IMR-90 (cell line): ENCODE measurements around the gene RAD52. TPM values are rescaled to one million over a fixed set of nuclear protein-coding genes. Genes with fewer than 3 reads are reported as not detected.

Experiments used
- ATAC-seq: fragments of 200-7000 bp; cut with Tn5 transposase; 2 replicates; pipeline ENCODE4 v1.9.1; 2020; ENCODE audit warnings: low read depth, mild to moderate bottlenecking, moderate library complexity
- BruUV-seq: library from RNA; stranded (reverse); fragments of 400-500 nt; replicated peaks from 2 replicates; lab custom pipeline; 2021; lab: Mats Ljungman, UMichigan
- CTCF ChIA-PET: fragments of 300-600 bp; formaldehyde crosslinking; extraction: SDS; loops from one replicate; lab custom pipeline; 2021; ENCODE audit warnings: antibody characterized with exemption; lab: Yijun Ruan, JAX
- POLR2A ChIA-PET: fragments of 300-600 bp; sonication (Branson Sonifier 250); formaldehyde crosslinking; loops from one replicate; lab custom pipeline; 2022; ENCODE audit warnings: antibody characterized with exemption; ENCODE audit not compliant: unreplicated experiment; lab: Charles Lee
- DNase-seq: peaks from one replicate; pipeline ENCODE4 v3.0.0; 2013
- H2AFZ ChIP-seq: replicated peaks from 2 replicates; pipeline ENCODE3; 2013; ENCODE audit warnings: low read length, mild to moderate bottlenecking; ENCODE audit not compliant: poor library complexity
- H2AK5ac ChIP-seq: 2 replicates; pipeline ENCODE4 v1.6.1; 2013; ENCODE audit warnings: low read depth, low read length, inconsistent platforms
- H2AK9ac ChIP-seq: replicated peaks from 2 replicates; pipeline ENCODE3; 2013; ENCODE audit warnings: mild to moderate bottlenecking, low read depth, low read length, moderate library complexity; ENCODE audit not compliant: poor library complexity
- H2BK120ac ChIP-seq: 2 replicates; pipeline ENCODE4 v1.6.1; 2013; ENCODE audit warnings: low read depth, low read length, inconsistent platforms
- H2BK15ac ChIP-seq: 3 replicates; pipeline ENCODE4 v1.6.1; 2013; ENCODE audit warnings: low read depth, low read length, inconsistent platforms
- H2BK20ac ChIP-seq: 2 replicates; pipeline ENCODE4 v1.6.1; 2013; ENCODE audit warnings: low read depth, mild to moderate bottlenecking, inconsistent platforms, low read length, moderate library complexity
- H2BK5ac ChIP-seq: 2 replicates; pipeline ENCODE4 v1.6.1; 2013; ENCODE audit warnings: mild to moderate bottlenecking, low read depth, low read length, inconsistent platforms; ENCODE audit not compliant: poor library complexity, severe bottlenecking
- H3K14ac ChIP-seq: replicated peaks from 2 replicates; pipeline ENCODE4 v1.6.1; 2013; ENCODE audit warnings: low read depth, low read length, inconsistent platforms
- H3K18ac ChIP-seq: 2 replicates; pipeline ENCODE4 v1.6.1; 2013; ENCODE audit warnings: low read depth, low read length, control low read depth
- H3K23ac ChIP-seq: 2 replicates; pipeline ENCODE4 v1.6.1; 2013; ENCODE audit warnings: low read depth, low read length, inconsistent platforms
- H3K27ac ChIP-seq: 2 replicates; pipeline ENCODE4 v1.5.1; 2013; ENCODE audit warnings: mild to moderate bottlenecking, control low read depth, low read length; ENCODE audit not compliant: insufficient read depth
- H3K27me3 ChIP-seq: 2 replicates; pipeline ENCODE4 v1.6.1; 2013; ENCODE audit warnings: low read length; ENCODE audit not compliant: control insufficient read depth, insufficient read depth
- H3K36me3 ChIP-seq: 2 replicates; pipeline ENCODE4 v1.6.1; 2013; ENCODE audit warnings: low read length, mixed read lengths; ENCODE audit not compliant: control insufficient read depth, insufficient read depth
- H3K4ac ChIP-seq: 2 replicates; pipeline ENCODE4 v1.6.1; 2013; ENCODE audit warnings: low read depth, low read length, inconsistent platforms
- H3K4me1 ChIP-seq: 2 replicates; pipeline ENCODE4 v1.6.1; 2013; ENCODE audit warnings: low read length, mixed read lengths; ENCODE audit not compliant: control insufficient read depth, insufficient read depth
- H3K4me2 ChIP-seq: 2 replicates; pipeline ENCODE4 v1.6.1; 2013; ENCODE audit warnings: low read depth, mild to moderate bottlenecking, control low read depth, low read length, moderate library complexity
- H3K4me3 ChIP-seq: 2 replicates; pipeline ENCODE4 v1.5.1; 2013; ENCODE audit warnings: low read depth, mild to moderate bottlenecking, control low read depth, low read length, moderate library complexity; ENCODE audit not compliant: insufficient read depth
- H3K56ac ChIP-seq: 2 replicates; pipeline ENCODE4 v1.6.1; 2013; ENCODE audit warnings: low read length, inconsistent platforms; ENCODE audit not compliant: insufficient read depth; ENCODE audit errors: extremely low read depth
- H3K79me1 ChIP-seq, 2 experiments: 2 replicates each; pipeline ENCODE4 v1.6.1; 2013; ENCODE audit warnings: low read length in 2 of 2, inconsistent platforms in 1 of 2, low read depth in 1 of 2
- H3K9ac ChIP-seq: 2 replicates; pipeline ENCODE4 v1.6.1; 2013; ENCODE audit warnings: low read depth, low read length, control low read depth
- H3K9me1 ChIP-seq: 2 replicates; pipeline ENCODE4 v1.6.1; 2013; ENCODE audit warnings: low read length, inconsistent platforms; ENCODE audit not compliant: insufficient read depth
- H3K9me3 ChIP-seq: 2 replicates; pipeline ENCODE4 v1.6.1; 2013; ENCODE audit warnings: low read length; ENCODE audit not compliant: control insufficient read depth, insufficient read depth
- H4K20me1 ChIP-seq: 2 replicates; pipeline ENCODE4 v1.6.1; 2013; ENCODE audit warnings: low read length, inconsistent platforms; ENCODE audit not compliant: insufficient read depth
- H4K5ac ChIP-seq: 2 replicates; pipeline ENCODE4 v1.6.1; 2013; ENCODE audit warnings: mild to moderate bottlenecking, low read depth, low read length, control low read depth
- H4K8ac ChIP-seq, 2 experiments: 2 replicates each; pipeline ENCODE4 v1.6.1; 2013; ENCODE audit warnings: low read depth in 2 of 2, low read length in 2 of 2, control low read depth in 1 of 2, inconsistent platforms in 1 of 2
- H4K91ac ChIP-seq: 2 replicates; pipeline ENCODE4 v1.6.1; 2013; ENCODE audit warnings: low read depth, low read length, inconsistent platforms; ENCODE audit not compliant: insufficient read depth
- BHLHE40 ChIP-seq: fragments of 150-350 bp; IDR thresholded peaks from 2 replicates; pipeline ENCODE4 v1.6.1; 2016; ENCODE audit warnings: mild to moderate bottlenecking, low read depth, low read length
- CEBPB ChIP-seq: IDR thresholded peaks from 2 replicates; pipeline ENCODE4 v1.6.1; 2012; ENCODE audit warnings: low read depth, low read length, improper control_type of control experiment
- CHD1 ChIP-seq: IDR thresholded peaks from 2 replicates; pipeline ENCODE4 v1.6.1; 2012; ENCODE audit warnings: low read depth, low read length, improper control_type of control experiment
- FOS ChIP-seq: fragments of 150-350 bp; IDR thresholded peaks from 2 replicates; pipeline ENCODE4 v1.6.1; 2016; ENCODE audit warnings: low read depth, low read length
- MAFK ChIP-seq: IDR thresholded peaks from 2 replicates; pipeline ENCODE4 v1.6.1; 2012; ENCODE audit warnings: low read depth, low read length, improper control_type of control experiment
- MAZ ChIP-seq: IDR thresholded peaks from 2 replicates; pipeline ENCODE4 v1.6.1; 2012; ENCODE audit warnings: low read depth, mild to moderate bottlenecking, low read length, improper control_type of control experiment, moderate library complexity, borderline replicate concordance
- MXI1 ChIP-seq: IDR thresholded peaks from 2 replicates; pipeline ENCODE4 v1.6.1; 2012; ENCODE audit warnings: low read depth, mild to moderate bottlenecking, low read length, moderate library complexity, borderline replicate concordance
- NFE2L2 ChIP-seq: fragments of 150-350 bp; IDR thresholded peaks from 2 replicates; pipeline ENCODE4 v1.6.1; 2016; ENCODE audit warnings: low read depth, mild to moderate bottlenecking, low read length
- POLR2A ChIP-seq: IDR thresholded peaks from 2 replicates; pipeline ENCODE4 v1.6.1; 2012; ENCODE audit warnings: mild to moderate bottlenecking, low read depth, low read length
- RAD21 ChIP-seq: IDR thresholded peaks from 2 replicates; pipeline ENCODE4 v1.6.1; 2012; ENCODE audit warnings: low read length, improper control_type of control experiment
- RCOR1 ChIP-seq: IDR thresholded peaks from 2 replicates; pipeline ENCODE4 v1.6.1; 2012; ENCODE audit warnings: mild to moderate bottlenecking, low read length, improper control_type of control experiment; ENCODE audit not compliant: insufficient replicate concordance
- RFX5 ChIP-seq: IDR thresholded peaks from 2 replicates; pipeline ENCODE4 v1.8.0; 2012; ENCODE audit warnings: low read depth, mild to moderate bottlenecking, low read length, moderate library complexity
- SMC3 ChIP-seq: fragments of 150-350 bp; IDR thresholded peaks from 2 replicates; pipeline ENCODE4 v1.6.1; 2016; ENCODE audit warnings: low read depth, mild to moderate bottlenecking, antibody characterized with exemption, low read length, moderate library complexity
- WGBS, 2 experiments: methylation state at CpG; one replicate each; pipeline versions ENCODE4 v1.1.5 to v1.1.7; 2013; ENCODE audit warnings: missing lambda C conversion rate in 2 of 2; ENCODE audit not compliant: insufficient read length in 1 of 2; ENCODE audit errors: extremely low coverage in 2 of 2; 5-methylcytosine and 5-hydroxymethylcytosine counted together
- dilution Hi-C: fragments of 300-500 bp; cut with HindIII; formaldehyde crosslinking; loops from one replicate; pipeline ENCODE4 v1.14.3; 2018; ENCODE audit warnings: low sequenced_read_pairs; ENCODE audit not compliant: unreplicated experiment
- in situ Hi-C: fragments of 300-500 bp; cut with MboI; formaldehyde crosslinking; loops from 3 replicates; pipeline ENCODE4 v1.14.3; 2019; ENCODE audit warnings: low sequenced_read_pairs, inconsistent platforms, mixed read lengths
- intact Hi-C: fragments of 100-400 bp; cut with micrococcal nuclease; formaldehyde crosslinking; loops from 2 replicates; pipeline ENCODE4 v1.10.0; 2022
- polyA plus RNA-seq, 3 experiments: library from polyadenylated mRNA; depleted of rRNA; stranded (reverse); fragments of >200 nt; gene quantifications; 2 replicates each; pipeline ENCODE4 v1.2.3, GENCODE V29; 2012; ENCODE audit warnings: low replicate concordance in 1 of 3
- total RNA-seq: library from RNA; depleted of rRNA; stranded (reverse); fragments of >200 nt; gene quantifications from 2 replicates; pipeline ENCODE4 v1.2.3, GENCODE V29; 2012
- TF ChIP-seq, protein P1 (sequence below): fragments of 150-350 bp; IDR thresholded peaks from 2 replicates; pipeline ENCODE4 v1.6.1; 2017; ENCODE audit warnings: mild to moderate bottlenecking, antibody characterized with exemption, low read length, low read depth
- TF ChIP-seq, protein P2 (sequence below): fragments of 150-350 bp; IDR thresholded peaks from 2 replicates; pipeline ENCODE4 v1.6.1; 2016; ENCODE audit warnings: low read depth, mild to moderate bottlenecking, low read length, moderate library complexity, borderline replicate concordance
- TF ChIP-seq, protein P3 (sequence below): conservative IDR thresholded peaks from 2 replicates; pipeline ENCODE4 v1.5.1; 2012; ENCODE audit warnings: mild to moderate bottlenecking, low read depth, low read length, improper control_type of control experiment

RAD52 gene
- total and polyA plus RNA-seq, 2 of the 4 experiments (the other 2 are of a cell fraction), result 10.7 to 11.3 TPM

DNA sequence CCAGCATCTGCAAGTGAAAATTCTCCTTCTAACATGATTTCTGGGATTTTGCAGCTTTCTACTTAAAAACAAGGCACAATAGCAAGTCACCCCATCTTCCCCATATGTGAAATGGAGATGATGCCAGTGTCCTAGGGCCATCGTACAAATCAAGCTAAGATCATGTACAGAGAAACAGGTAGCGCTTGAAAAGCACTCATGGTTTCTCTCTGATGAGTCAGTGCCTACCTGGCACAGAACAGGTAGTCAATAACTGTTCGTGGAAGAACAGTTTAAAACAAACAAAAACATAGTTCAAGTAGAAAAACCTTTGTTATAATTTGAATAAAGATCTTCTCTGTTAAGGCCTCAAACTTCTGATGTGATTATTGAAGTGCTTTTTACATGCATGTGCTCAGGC, 46.9 kb downstream of the RAD52 start:
- intact Hi-C loops, result no loop called here
- Histone ChIP-seq H2AFZ (no peak overlapping the region), H3K4me2 (no peak overlapping the region), H3K23ac (no peak overlapping the region), H4K91ac (no peak overlapping the region), H4K8ac (no peak overlapping the region), H3K9me3 (no peaks in the 10 kb centered on the region), H2BK20ac (no peak overlapping the region), H3K79me1 (peaks cover 13 to 49% of the 10 kb centered on the region in 2 experiments), H2BK120ac (no peak overlapping the region), H3K27me3 (no peaks in the 10 kb centered on the region), H3K9me1 (peaks cover 8% of the 10 kb centered on the region), H3K56ac (no peak overlapping the region), H3K4me3 (no peak overlapping the region), H3K36me3 (peaks cover 53% of the 10 kb centered on the region), H4K20me1 (no peaks in the 10 kb centered on the region), H2BK5ac (no peak overlapping the region), H2BK15ac (no peak overlapping the region), H3K27ac (no peak overlapping the region), H3K14ac (no peak overlapping the region), H3K18ac (no peak overlapping the region), H4K5ac (no peak overlapping the region), H3K9ac (no peak overlapping the region), H2AK5ac (no peak overlapping the region), H3K4me1 (no peaks in the 10 kb centered on the region), H2AK9ac (no peak overlapping the region), H3K4ac (no peak overlapping the region)
- TF ChIP-seq NFE2L2 (no peak), MAFK (no peak), RAD21 (no peak), BHLHE40 (no peak), MXI1 (no peak), POLR2A (no peak), CEBPB (no peak), MAZ (no peak), RFX5 (no peak), RCOR1 (no peak), SMC3 (no peak), CHD1 (no peak), FOS (no peak)
- TF ChIP-seq, protein P1, sequence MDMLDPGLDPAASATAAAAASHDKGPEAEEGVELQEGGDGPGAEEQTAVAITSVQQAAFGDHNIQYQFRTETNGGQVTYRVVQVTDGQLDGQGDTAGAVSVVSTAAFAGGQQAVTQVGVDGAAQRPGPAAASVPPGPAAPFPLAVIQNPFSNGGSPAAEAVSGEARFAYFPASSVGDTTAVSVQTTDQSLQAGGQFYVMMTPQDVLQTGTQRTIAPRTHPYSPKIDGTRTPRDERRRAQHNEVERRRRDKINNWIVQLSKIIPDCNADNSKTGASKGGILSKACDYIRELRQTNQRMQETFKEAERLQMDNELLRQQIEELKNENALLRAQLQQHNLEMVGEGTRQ, result no peak
- TF ChIP-seq, protein P2, sequence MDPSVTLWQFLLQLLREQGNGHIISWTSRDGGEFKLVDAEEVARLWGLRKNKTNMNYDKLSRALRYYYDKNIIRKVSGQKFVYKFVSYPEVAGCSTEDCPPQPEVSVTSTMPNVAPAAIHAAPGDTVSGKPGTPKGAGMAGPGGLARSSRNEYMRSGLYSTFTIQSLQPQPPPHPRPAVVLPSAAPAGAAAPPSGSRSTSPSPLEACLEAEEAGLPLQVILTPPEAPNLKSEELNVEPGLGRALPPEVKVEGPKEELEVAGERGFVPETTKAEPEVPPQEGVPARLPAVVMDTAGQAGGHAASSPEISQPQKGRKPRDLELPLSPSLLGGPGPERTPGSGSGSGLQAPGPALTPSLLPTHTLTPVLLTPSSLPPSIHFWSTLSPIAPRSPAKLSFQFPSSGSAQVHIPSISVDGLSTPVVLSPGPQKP, result no peak
- TF ChIP-seq, protein P3, sequence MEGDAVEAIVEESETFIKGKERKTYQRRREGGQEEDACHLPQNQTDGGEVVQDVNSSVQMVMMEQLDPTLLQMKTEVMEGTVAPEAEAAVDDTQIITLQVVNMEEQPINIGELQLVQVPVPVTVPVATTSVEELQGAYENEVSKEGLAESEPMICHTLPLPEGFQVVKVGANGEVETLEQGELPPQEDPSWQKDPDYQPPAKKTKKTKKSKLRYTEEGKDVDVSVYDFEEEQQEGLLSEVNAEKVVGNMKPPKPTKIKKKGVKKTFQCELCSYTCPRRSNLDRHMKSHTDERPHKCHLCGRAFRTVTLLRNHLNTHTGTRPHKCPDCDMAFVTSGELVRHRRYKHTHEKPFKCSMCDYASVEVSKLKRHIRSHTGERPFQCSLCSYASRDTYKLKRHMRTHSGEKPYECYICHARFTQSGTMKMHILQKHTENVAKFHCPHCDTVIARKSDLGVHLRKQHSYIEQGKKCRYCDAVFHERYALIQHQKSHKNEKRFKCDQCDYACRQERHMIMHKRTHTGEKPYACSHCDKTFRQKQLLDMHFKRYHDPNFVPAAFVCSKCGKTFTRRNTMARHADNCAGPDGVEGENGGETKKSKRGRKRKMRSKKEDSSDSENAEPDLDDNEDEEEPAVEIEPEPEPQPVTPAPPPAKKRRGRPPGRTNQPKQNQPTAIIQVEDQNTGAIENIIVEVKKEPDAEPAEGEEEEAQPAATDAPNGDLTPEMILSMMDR, result no peak
- DNase-seq (no peak), ATAC-seq (no peak)
- in situ Hi-C loops, result loop anchor here (25.0 kb wide), 1 partner anchor 685 kb away; the partner anchor contains the start of gene FBXL14
- POLR2A ChIA-PET, result no interaction called here
- WGBS, 2 experiments, result no CpG with 5 or more reads among the region's 3 CpGs
- dilution Hi-C loops, result no loop called here
- CTCF ChIA-PET, result interaction anchor here (0.6 kb wide), 1 partner anchor 896 kb away, joined by 5 read pairs; no protein-coding TSS in a partner anchor
- no TSS peak for BruUV-seq
